PFSK-1 (cell line): ENCODE measurements around the gene PGS1.

Experiments used
- POLR2AphosphoS5 ChIP-seq: IDR thresholded peaks from 2 replicates; pipeline ENCODE4 v1.6.1; 2012; ENCODE audit warnings: low read depth, mild to moderate bottlenecking, control low read depth, low read length, moderate library complexity
- REST ChIP-seq, 2 experiments: IDR thresholded peaks; 2 replicates each; pipeline versions ENCODE4 v1.6.1 to v1.8.0; 2011 to 2012; ENCODE audit warnings: low read depth in 2 of 2, low read length in 2 of 2, control low read depth in 1 of 2, inconsistent platforms in 1 of 2, mild to moderate bottlenecking in 1 of 2, moderate library complexity in 1 of 2; ENCODE audit not compliant: insufficient read depth in 1 of 2
- TAF1 ChIP-seq: IDR thresholded peaks from 2 replicates; pipeline ENCODE4 v1.6.1; 2012; ENCODE audit warnings: low read length, control low read depth, borderline replicate concordance; ENCODE audit not compliant: insufficient read depth

DNA sequence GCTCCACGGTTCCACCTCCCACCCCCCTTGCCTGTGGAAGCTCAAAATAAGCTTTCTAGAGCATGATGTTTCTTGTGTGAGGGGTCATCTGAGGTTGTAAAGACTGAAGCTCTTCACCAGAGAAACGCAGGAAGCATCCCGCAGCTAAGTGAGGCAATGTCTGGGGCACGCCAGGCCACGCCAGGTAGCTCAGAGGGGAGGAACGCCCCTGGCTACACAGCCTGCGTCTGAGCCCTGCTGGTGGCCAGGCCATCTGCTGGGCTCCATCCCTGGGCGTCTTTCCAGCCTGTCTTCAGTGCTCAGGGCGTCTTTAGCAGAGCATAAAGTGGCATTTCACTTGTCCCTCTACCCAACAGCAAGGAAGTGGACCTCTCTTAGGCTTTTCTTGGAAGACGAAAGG, 33.8 kb upstream of the PGS1 start:
- TF ChIP-seq TAF1 (no peak), POLR2AphosphoS5 (no peak), REST (IDR thresholded peaks at IDR 0.05; ENCODE audit: insufficient read depth in 1 of 2, low read depth in 2 of 2, low read length in 2 of 2) (no peak)
